Kidney (tissue), 14 donors: ENCODE results near the gene MEGF9. TPM values are rescaled to one million over a fixed set of nuclear protein-coding genes. Genes with fewer than 3 reads are reported as not detected.

Experiments
- DNase-seq, 5 donors: peaks; one replicate each; pipeline ENCODE4 v3.0.0-alpha.2; 2013 to 2020
- FAIRE-seq: peaks from 2 replicates; lab custom pipeline; 2012; peaks lifted over from hg19 to GRCh38; lab: Jason Lieb, UNC
- H3K27ac ChIP-seq, 2 donors: one replicate each; pipeline ENCODE4 v1.7.0; 2013; ENCODE audit warnings: low read depth in 2 of 2, low read length in 2 of 2, inconsistent platforms in 1 of 2
- H3K27me3 ChIP-seq: one replicate; pipeline ENCODE4 v1.7.1; 2013; ENCODE audit warnings: low read length, inconsistent platforms; ENCODE audit not compliant: control insufficient read depth, insufficient read depth
- H3K36me3 ChIP-seq, 3 donors: one replicate each; pipeline versions ENCODE4 v1.7.0 to v1.7.1; 2013; ENCODE audit warnings: low read length in 3 of 3, control low read depth in 1 of 3, inconsistent platforms in 1 of 3; ENCODE audit not compliant: insufficient read depth in 3 of 3, control insufficient read depth in 2 of 3
- H3K4me1 ChIP-seq, 3 donors: one replicate each; pipeline versions ENCODE4 v1.7.0 to v1.7.1; 2013; ENCODE audit warnings: low read length in 3 of 3, inconsistent platforms in 1 of 3, low read depth in 1 of 3; ENCODE audit not compliant: control insufficient read depth in 2 of 3, insufficient read depth in 2 of 3
- H3K4me3 ChIP-seq, 3 donors: one replicate each; pipeline versions ENCODE4 v1.7.0 to v1.8.1; 2013; ENCODE audit warnings: low read length in 3 of 3, control low read depth in 1 of 3, inconsistent platforms in 1 of 3
- H3K9ac ChIP-seq, 3 donors: one replicate each; pipeline versions ENCODE4 v1.7.0 to v1.7.1; 2013; ENCODE audit warnings: low read length in 3 of 3, control low read depth in 1 of 3, inconsistent platforms in 1 of 3
- H3K9me3 ChIP-seq, 3 donors: one replicate each; pipeline versions ENCODE4 v1.7.0 to v1.7.1; 2013; ENCODE audit warnings: low read length in 3 of 3, control low read depth in 1 of 3, inconsistent platforms in 1 of 3; ENCODE audit not compliant: control insufficient read depth in 2 of 3, insufficient read depth in 1 of 3
- CTCF ChIP-seq: IDR thresholded peaks from 3 replicates; pipeline ENCODE4 v1.5.1; 2012; ENCODE audit warnings: mild to moderate bottlenecking, moderate library complexity, borderline replicate concordance; ENCODE audit not compliant: insufficient read depth; ENCODE audit errors: extremely low read depth
- intact Hi-C: fragments of 100-400 bp; cut with DNase I; formaldehyde crosslinking; loops from one replicate; pipeline ENCODE4 v1.11.1; 2022
- polyA plus RNA-seq: library from polyadenylated mRNA; stranded (reverse); fragments of 350-450 nt; fragmentation: Illumina TruSeq; extraction: RNeasy Lipid Tissue Mini Kit (QIAGEN cat#74804); gene quantifications from one replicate; pipeline ENCODE4 v1.2.3, GENCODE V29; 2014; ENCODE audit warnings: low read depth, low replicate concordance; ENCODE audit not compliant: insufficient read depth
- total RNA-seq: library from RNA; stranded (reverse); fragmentation: NEBNext Ultra II Directional; extraction: Animal tissue kit (Norgen Biotek cat#: 25700); gene quantifications from one replicate; pipeline ENCODE4 v1.2.1, GENCODE V29; 2021
- donor health status: control.
- donor health status: control.
- donor health status: control.
- donor health status: control.
- donor health status: control.
- donor health status: DM: yes; HTN: yes; CAD: no.
- donor health status: Normal renal cell carcinoma (clear cell type).

Gene MEGF9
- total and polyA plus RNA-seq, 2 donors from 2014 or later = 12.4 to 20.4 TPM

GRCh38 chr9:120640380-120640779 is 73.9 kb downstream of the MEGF9 start:
- Histone ChIP-seq H3K4me1 (no peaks in the 10 kb centered on the region), H3K27ac (no peak overlapping the region), H3K27me3 (no peaks in the 10 kb centered on the region), H3K36me3 (no peaks in the 10 kb centered on the region), H3K9me3 (no peaks in the 10 kb centered on the region), H3K4me3 (no peak overlapping the region), H3K9ac (no peak overlapping the region)
- intact Hi-C loops = no loop called here
- no peak for FAIRE-seq
- no peak for DNase-seq
- no peak for TF ChIP-seq CTCF

GRCh38 chr9:120637919-120638318 is 76.4 kb downstream of the MEGF9 start:
- intact Hi-C loops = no loop called here
- no peaks in the 10 kb centered on the region for H3K36me3 ChIP-seq
- no peak overlapping the region for H3K4me3 ChIP-seq
- peaks cover 0 to 6% (median 3%) of the 10 kb centered on the region in 3 donors for H3K9me3 ChIP-seq
- DNase-seq (no peak), FAIRE-seq (no peak)
- H3K27me3 ChIP-seq = no peaks in the 10 kb centered on the region
- no peak overlapping the region for H3K9ac ChIP-seq
- H3K27ac ChIP-seq = no peak overlapping the region
- no peak for TF ChIP-seq CTCF
- no peaks in the 10 kb centered on the region for H3K4me1 ChIP-seq

- Histone ChIP-seq H3K9ac (no peak overlapping the region), H3K36me3 (no peaks in the 10 kb centered on the region), H3K27ac (no peak overlapping the region), H3K9me3 (peaks cover 0 to 6% (median 3%) of the 10 kb centered on the region in 3 donors), H3K4me1 (no peaks in the 10 kb centered on the region), H3K27me3 (no peaks in the 10 kb centered on the region), H3K4me3 (no peak overlapping the region)
- FAIRE-seq (no peak), DNase-seq (no peak)
- no peak for TF ChIP-seq CTCF
- intact Hi-C loops = no loop called here
These were observed 77.9 kb downstream of the MEGF9 start for GRCh38 chr9:120636194-120636957.
